Ishikawa (cell line): ENCODE measurements around the gene EML6.

Experiments used
- CEBPB ChIP-seq: IDR thresholded peaks from 2 replicates; pipeline ENCODE4 v1.6.1; 2012
- CREB1 ChIP-seq: IDR thresholded peaks from 2 replicates; pipeline ENCODE4 v1.6.1; 2012; ENCODE audit warnings: low read depth
- EGR1 ChIP-seq: IDR thresholded peaks from 2 replicates; pipeline ENCODE4 v1.6.1; 2012
- EP300 ChIP-seq: IDR thresholded peaks from 2 replicates; pipeline ENCODE4 v1.6.1; 2012; ENCODE audit warnings: borderline replicate concordance
- FOXM1 ChIP-seq: IDR thresholded peaks from 2 replicates; pipeline ENCODE4 v1.6.1; 2012; ENCODE audit warnings: low read depth, borderline replicate concordance
- MAX ChIP-seq: IDR thresholded peaks from 2 replicates; pipeline ENCODE4 v1.6.1; 2012
- NFIC ChIP-seq: IDR thresholded peaks from 2 replicates; pipeline ENCODE4 v1.6.1; 2012
- RAD21 ChIP-seq: IDR thresholded peaks from 2 replicates; pipeline ENCODE4 v1.6.1; 2012; ENCODE audit warnings: low read depth
- TAF1 ChIP-seq: IDR thresholded peaks from 2 replicates; pipeline ENCODE4 v1.6.1; 2012; ENCODE audit warnings: low read depth, mild to moderate bottlenecking
- TCF12 ChIP-seq: IDR thresholded peaks from 2 replicates; pipeline ENCODE4 v1.6.1; 2012; ENCODE audit warnings: low read depth
- TEAD4 ChIP-seq: IDR thresholded peaks from 2 replicates; pipeline ENCODE4 v1.6.1; 2012
- USF1 ChIP-seq: IDR thresholded peaks from 2 replicates; pipeline ENCODE4 v1.6.1; 2012
- YY1 ChIP-seq: IDR thresholded peaks from 2 replicates; pipeline ENCODE4 v1.6.1; 2012; ENCODE audit warnings: low read depth
- ZBTB7A ChIP-seq: IDR thresholded peaks from 2 replicates; pipeline ENCODE4 v1.6.1; 2012; ENCODE audit warnings: low read depth
- TF ChIP-seq, protein P1 (sequence below): IDR thresholded peaks from 2 replicates; pipeline ENCODE4 v1.6.1; 2012; ENCODE audit warnings: low read depth, mild to moderate bottlenecking

Gene EML6

DNA sequence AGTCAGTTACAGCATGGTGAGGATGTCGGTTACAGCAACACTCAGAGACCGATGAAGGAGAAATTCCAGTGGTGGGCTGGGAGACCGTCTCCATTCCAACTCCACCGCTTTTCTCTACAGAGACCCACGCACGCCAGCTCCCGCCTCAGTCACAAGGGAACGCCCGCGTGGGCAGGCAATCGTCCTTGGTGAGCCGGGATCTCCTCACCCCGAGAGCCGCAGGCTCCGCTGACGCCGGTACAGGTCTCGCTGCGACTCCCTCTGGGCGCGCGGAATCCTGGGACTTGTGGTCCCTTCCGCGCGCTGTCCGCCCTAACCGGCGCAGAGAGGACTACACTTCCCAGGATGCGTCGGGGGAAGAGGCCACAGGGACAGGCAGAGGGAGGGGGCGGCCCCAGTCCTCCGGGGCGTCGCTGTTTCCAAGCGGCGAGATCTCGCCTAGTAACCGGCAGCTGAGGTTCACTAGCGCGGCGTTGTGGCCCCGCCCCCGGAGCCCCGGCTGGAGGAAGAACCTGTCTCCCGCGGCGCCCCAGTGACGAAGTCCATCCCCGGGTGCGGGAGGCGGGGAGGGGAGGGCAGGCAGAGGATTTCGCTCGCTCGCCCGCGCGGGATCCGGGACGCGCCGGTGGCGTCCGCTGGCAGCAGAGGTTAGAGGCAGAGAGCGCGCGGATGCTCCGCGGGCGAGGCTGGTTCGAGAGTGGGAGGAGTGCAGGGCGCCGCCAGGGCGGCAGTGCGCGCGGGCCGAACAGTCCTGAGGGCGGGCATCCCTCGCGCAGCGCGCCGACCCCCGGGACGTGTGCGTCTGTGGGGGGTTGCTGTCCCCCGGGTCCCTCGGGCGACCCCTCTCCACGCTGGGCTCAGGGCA lies at the start of gene EML6:
Gene EML6, plus strand, starts transcription at position 532 of the 865 bp plus-strand sequence. CDS start 1,400 bp downstream, outside the sequence.
- peak; percentile 58; the same call in 1 of the 2 replicates for TF ChIP-seq USF1
- no peak for TF ChIP-seq RAD21
- TF ChIP-seq TEAD4 = no peak
- no peak; the same call in 1 of the 2 replicates for TF ChIP-seq EP300
- no peak for TF ChIP-seq NFIC
- TF ChIP-seq, protein P1, sequence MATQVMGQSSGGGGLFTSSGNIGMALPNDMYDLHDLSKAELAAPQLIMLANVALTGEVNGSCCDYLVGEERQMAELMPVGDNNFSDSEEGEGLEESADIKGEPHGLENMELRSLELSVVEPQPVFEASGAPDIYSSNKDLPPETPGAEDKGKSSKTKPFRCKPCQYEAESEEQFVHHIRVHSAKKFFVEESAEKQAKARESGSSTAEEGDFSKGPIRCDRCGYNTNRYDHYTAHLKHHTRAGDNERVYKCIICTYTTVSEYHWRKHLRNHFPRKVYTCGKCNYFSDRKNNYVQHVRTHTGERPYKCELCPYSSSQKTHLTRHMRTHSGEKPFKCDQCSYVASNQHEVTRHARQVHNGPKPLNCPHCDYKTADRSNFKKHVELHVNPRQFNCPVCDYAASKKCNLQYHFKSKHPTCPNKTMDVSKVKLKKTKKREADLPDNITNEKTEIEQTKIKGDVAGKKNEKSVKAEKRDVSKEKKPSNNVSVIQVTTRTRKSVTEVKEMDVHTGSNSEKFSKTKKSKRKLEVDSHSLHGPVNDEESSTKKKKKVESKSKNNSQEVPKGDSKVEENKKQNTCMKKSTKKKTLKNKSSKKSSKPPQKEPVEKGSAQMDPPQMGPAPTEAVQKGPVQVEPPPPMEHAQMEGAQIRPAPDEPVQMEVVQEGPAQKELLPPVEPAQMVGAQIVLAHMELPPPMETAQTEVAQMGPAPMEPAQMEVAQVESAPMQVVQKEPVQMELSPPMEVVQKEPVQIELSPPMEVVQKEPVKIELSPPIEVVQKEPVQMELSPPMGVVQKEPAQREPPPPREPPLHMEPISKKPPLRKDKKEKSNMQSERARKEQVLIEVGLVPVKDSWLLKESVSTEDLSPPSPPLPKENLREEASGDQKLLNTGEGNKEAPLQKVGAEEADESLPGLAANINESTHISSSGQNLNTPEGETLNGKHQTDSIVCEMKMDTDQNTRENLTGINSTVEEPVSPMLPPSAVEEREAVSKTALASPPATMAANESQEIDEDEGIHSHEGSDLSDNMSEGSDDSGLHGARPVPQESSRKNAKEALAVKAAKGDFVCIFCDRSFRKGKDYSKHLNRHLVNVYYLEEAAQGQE = no peak
- TF ChIP-seq FOXM1 = no peak
- TF ChIP-seq CEBPB = no peak
- peak; percentile 79 for TF ChIP-seq TAF1
- peak; percentile 43; the same call in 1 of the 2 replicates for TF ChIP-seq CREB1
- peak; percentile 62 for TF ChIP-seq MAX
- peak; percentile 1; the same call in 1 of the 2 replicates for TF ChIP-seq EGR1
- TF ChIP-seq YY1 = no peak; the same call in 1 of the 2 replicates
- TF ChIP-seq ZBTB7A = peak; percentile 70; the same call in 1 of the 2 replicates
- TF ChIP-seq TCF12 = no peak

- TF ChIP-seq TAF1 (no peak), EP300 (no peak), TEAD4 (no peak), CEBPB (no peak), NFIC (no peak), USF1 (no peak)
- TF ChIP-seq, protein P1 = no peak
Measured at GRCh38 chr2:54675281-54675680, 48.2 kb upstream of the EML6 start.

- TF ChIP-seq CEBPB = no peak
- no peak for TF ChIP-seq TCF12
- TF ChIP-seq FOXM1 = no peak
- no peak for TF ChIP-seq NFIC
- no peak for TF ChIP-seq ZBTB7A
- no peak for TF ChIP-seq TEAD4
- TF ChIP-seq YY1 = no peak
- TF ChIP-seq USF1 = no peak
- no peak for TF ChIP-seq CREB1
- TF ChIP-seq, protein P1 = no peak
- TF ChIP-seq MAX = no peak
Measured at GRCh38 chr2:54675738-54676137, 47.7 kb upstream of the EML6 start.

DNA sequence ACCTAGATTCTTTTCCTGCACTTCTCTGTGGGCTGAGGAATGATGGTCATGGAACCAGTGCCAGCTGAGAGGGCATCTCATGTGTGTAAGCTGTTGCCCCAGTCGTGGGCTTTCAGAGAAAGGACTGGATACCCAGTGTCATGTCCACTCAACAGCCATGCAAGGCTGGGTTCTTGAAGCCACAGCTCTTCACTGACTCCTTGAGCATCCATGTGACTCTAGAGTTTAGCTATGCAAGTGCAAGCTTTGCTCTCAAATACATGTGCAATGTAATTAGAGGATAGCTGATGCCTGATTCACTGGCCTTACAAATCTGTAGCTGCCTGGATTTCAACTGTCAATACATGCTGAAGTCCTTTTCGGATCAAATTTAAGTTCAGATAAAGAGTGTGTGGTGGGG lies 46.8 kb upstream of the EML6 start:
- TF ChIP-seq FOXM1 (no peak), EGR1 (no peak), MAX (no peak), RAD21 (no peak), CEBPB (no peak), TAF1 (no peak), CREB1 (no peak)
- TF ChIP-seq, protein P1 = no peak
